ENCODE results near the gene IMMP2L. TPM values are rescaled to one million over a fixed set of nuclear protein-coding genes. Genes with fewer than 3 reads are reported as not detected.

IMMP2L gene
- total and polyA plus RNA-seq, 4 donors, result 9.2 to 34.7 (median 11.1) TPM

GRCh38 chr7:111094419-111094818, 467.9 kb downstream of the IMMP2L start:
- H3K9ac ChIP-seq (ENCODE audit: insufficient read depth in 1 of 2, low read length in 2 of 2), result no peak overlapping the region
- H3K36me3 ChIP-seq (ENCODE audit: control insufficient read depth in 4 of 4, insufficient read depth in 4 of 4, low read length in 4 of 4), result no peaks in the 10 kb centered on the region
- H3K9me3 ChIP-seq (ENCODE audit: control insufficient read depth in 4 of 4, insufficient read depth in 3 of 4, low read length in 3 of 4), result no peaks in the 10 kb centered on the region
- no peak overlapping the region for H3K27ac ChIP-seq (ENCODE audit: low read depth in 1 of 2, low read length in 1 of 2)
- no peaks in the 10 kb centered on the region for H3K27me3 ChIP-seq (ENCODE audit: control insufficient read depth in 3 of 3, insufficient read depth in 3 of 3, low read length in 2 of 3)
- TF ChIP-seq CTCF (IDR thresholded peaks at IDR 0.05; ENCODE audit: control extremely low read depth, extremely low read depth), result no peak
- DNase-seq (no peak), ATAC-seq (ENCODE audit: insufficient read depth, low FRiP score) (no peak)
- no peak overlapping the region for H3K4me3 ChIP-seq
- 60 to 64% methylated on average over 1 of the region's 1 CpG for WGBS, 2 donors
- H3K4me1 ChIP-seq (ENCODE audit: control insufficient read depth in 5 of 5, insufficient read depth in 5 of 5, low read length in 5 of 5), result peaks cover 0 to 37% (median 8%) of the 10 kb centered on the region in 5 donors

GRCh38 chr7:111093496-111093895, 468.8 kb downstream of the IMMP2L start:
- 80 to 89% methylated on average over 4 of the region's 4 CpGs for WGBS, 2 donors
- H3K36me3 ChIP-seq (ENCODE audit: control insufficient read depth in 4 of 4, insufficient read depth in 4 of 4, low read length in 4 of 4), result no peaks in the 10 kb centered on the region
- TF ChIP-seq CTCF (IDR thresholded peaks at IDR 0.05; ENCODE audit: control extremely low read depth, extremely low read depth), result no peak
- DNase-seq (no peak), ATAC-seq (ENCODE audit: insufficient read depth, low FRiP score) (no peak)
- no peaks in the 10 kb centered on the region for H3K9me3 ChIP-seq (ENCODE audit: control insufficient read depth in 4 of 4, insufficient read depth in 3 of 4, low read length in 3 of 4)
- peaks cover 0 to 31% (median 8%) of the 10 kb centered on the region in 5 donors for H3K4me1 ChIP-seq (ENCODE audit: control insufficient read depth in 5 of 5, insufficient read depth in 5 of 5, low read length in 5 of 5)
- no peak overlapping the region for H3K27ac ChIP-seq (ENCODE audit: low read depth in 1 of 2, low read length in 1 of 2)
- no peaks in the 10 kb centered on the region for H3K27me3 ChIP-seq (ENCODE audit: control insufficient read depth in 3 of 3, insufficient read depth in 3 of 3, low read length in 2 of 3)
- H3K9ac ChIP-seq (ENCODE audit: insufficient read depth in 1 of 2, low read length in 2 of 2), result no peak overlapping the region
- H3K4me3 ChIP-seq, result no peak overlapping the region

GRCh38 chr7:111092406-111093236, 469.7 kb downstream of the IMMP2L start:
- Histone ChIP-seq H3K27ac (ENCODE audit: low read depth in 1 of 2, low read length in 1 of 2) (no peak overlapping the region), H3K36me3 (ENCODE audit: control insufficient read depth in 4 of 4, insufficient read depth in 4 of 4, low read length in 4 of 4) (no peaks in the 10 kb centered on the region), H3K4me3 (no peak overlapping the region), H3K9me3 (ENCODE audit: control insufficient read depth in 4 of 4, insufficient read depth in 3 of 4, low read length in 3 of 4) (no peaks in the 10 kb centered on the region), H3K4me1 (ENCODE audit: control insufficient read depth in 5 of 5, insufficient read depth in 5 of 5, low read length in 5 of 5) (peaks cover 0 to 26% (median 8%) of the 10 kb centered on the region in 5 donors), H3K27me3 (ENCODE audit: control insufficient read depth in 3 of 3, insufficient read depth in 3 of 3, low read length in 2 of 3) (no peaks in the 10 kb centered on the region), H3K9ac (ENCODE audit: insufficient read depth in 1 of 2, low read length in 2 of 2) (peak overlapping the region; percentile 42 to 75)
- TF ChIP-seq CTCF (IDR thresholded peaks at IDR 0.05; ENCODE audit: control extremely low read depth, extremely low read depth), result no peak
- 53 to 68% methylated on average over 2 of the region's 2 CpGs for WGBS, 2 donors
- DNase-seq, result peak in 2 of 3 donors; percentile 30 to 37
- no peak for ATAC-seq (ENCODE audit: insufficient read depth, low FRiP score)

Measured in lung (tissue), 12 donors.